Measurements from ENCODE around the gene KLHL26.

KLHL26 gene

DNA sequence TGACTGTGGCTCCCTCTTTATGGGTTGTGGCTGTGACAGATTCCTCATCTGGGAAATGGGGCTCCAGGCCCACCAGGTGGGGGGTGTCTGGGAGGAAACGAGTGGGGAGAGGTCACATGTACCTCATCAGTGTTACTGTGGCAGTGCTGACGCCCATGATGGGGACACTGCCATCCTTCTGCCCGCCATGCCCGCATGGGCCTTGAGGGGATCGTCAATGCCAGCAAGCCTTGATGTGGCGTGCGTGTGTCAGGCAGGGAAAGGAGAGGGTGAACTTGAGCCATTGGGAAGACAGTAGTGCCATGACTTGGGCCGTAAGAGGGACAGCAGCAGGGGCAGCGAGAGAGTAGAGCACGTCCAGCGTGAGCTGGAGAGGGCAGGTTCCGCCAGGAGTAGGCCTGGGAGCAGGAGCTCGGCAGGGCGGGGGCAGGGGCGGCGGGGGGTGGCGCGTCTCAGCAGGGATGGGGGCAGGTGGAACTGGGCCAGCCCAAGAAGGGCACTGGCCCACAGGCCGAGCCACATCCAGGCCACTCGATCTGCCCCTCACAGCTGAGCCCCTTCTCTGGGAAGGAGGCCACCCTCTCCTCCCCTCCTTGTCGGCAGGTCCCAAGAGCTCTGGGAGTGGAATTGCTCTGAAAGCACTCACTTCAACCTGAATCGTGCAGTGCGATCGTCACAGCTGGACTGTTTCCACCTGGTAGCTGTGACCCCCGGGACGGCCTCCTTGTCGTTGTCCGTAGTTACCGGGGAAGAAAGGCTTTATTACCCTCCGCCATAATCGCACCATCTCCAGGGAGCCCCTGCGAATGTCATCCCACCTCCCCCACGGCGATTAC lies 9.9 kb downstream of the KLHL26 start:
- intact Hi-C loops (cut with DNase I; ENCODE audit: low total_unique reads): no loop called here
- H3K36me3 ChIP-seq: no peaks in the 10 kb centered on the region
- H3K4me3 ChIP-seq: no peak overlapping the region
- H3K4me1 ChIP-seq: peaks cover 13 to 79% (median 74%) of the 10 kb centered on the region in 4 donors
- H3K27ac ChIP-seq: peak overlapping the region; percentile 96 to 99
- no peak for TF ChIP-seq CTCF (IDR thresholded peaks at IDR 0.05)
- DNase-seq: peak in 1 of 2 donors; percentile 67
- H3K9me3 ChIP-seq: no peaks in the 10 kb centered on the region
- H3K27me3 ChIP-seq: no peaks in the 10 kb centered on the region

- no peak overlapping the region for H3K4me3 ChIP-seq
- no peaks in the 10 kb centered on the region for H3K27me3 ChIP-seq
- H3K36me3 ChIP-seq: no peaks in the 10 kb centered on the region
- intact Hi-C loops (cut with DNase I; ENCODE audit: low total_unique reads): no loop called here
- no peaks in the 10 kb centered on the region for H3K9me3 ChIP-seq
- peaks cover 13 to 86% (median 80%) of the 10 kb centered on the region in 4 donors for H3K4me1 ChIP-seq
- no peak for DNase-seq
- no peak for TF ChIP-seq CTCF (IDR thresholded peaks at IDR 0.05)
- peak overlapping the region; percentile 96 to 99 for H3K27ac ChIP-seq
Observed at GRCh38 chr19:18647371-18647767, 10.5 kb downstream of the KLHL26 start.

- Histone ChIP-seq H3K4me1 (peaks cover 13 to 90% (median 82%) of the 10 kb centered on the region in 4 donors), H3K9me3 (no peaks in the 10 kb centered on the region), H3K27ac (peak overlapping the region; percentile 96 to 99), H3K4me3 (no peak overlapping the region), H3K27me3 (no peaks in the 10 kb centered on the region), H3K36me3 (no peaks in the 10 kb centered on the region)
- intact Hi-C loops (cut with DNase I; ENCODE audit: low total_unique reads): no loop called here
- DNase-seq: no peak
- no peak for TF ChIP-seq CTCF (IDR thresholded peaks at IDR 0.05)
Observed at GRCh38 chr19:18647807-18648206, 11.0 kb downstream of the KLHL26 start.

DNA sequence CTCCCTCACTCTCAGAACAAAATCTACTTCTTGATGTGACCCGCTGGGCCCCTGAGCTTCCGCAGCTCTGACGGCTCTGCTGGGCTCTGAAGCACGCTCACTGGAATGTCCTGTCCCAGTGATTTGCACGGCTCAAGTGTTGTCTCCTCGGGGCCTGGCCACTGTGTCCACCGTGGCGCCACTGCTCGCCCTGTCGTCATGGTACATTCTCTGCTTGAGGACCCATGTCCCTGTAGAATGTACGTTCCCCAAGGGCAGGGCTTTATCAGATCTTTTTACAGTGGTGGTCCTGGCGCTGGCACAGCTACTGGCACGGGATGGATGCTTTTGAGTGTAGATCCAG lies 12.1 kb downstream of the KLHL26 start:
- H3K36me3 ChIP-seq: no peaks in the 10 kb centered on the region
- DNase-seq: peak; percentile 66 to 91

GRCh38 chr19:18649371-18650020 lies 12.7 kb downstream of the KLHL26 start:
- Histone ChIP-seq H3K36me3 (no peaks in the 10 kb centered on the region), H3K27me3 (no peaks in the 10 kb centered on the region), H3K4me1 (peaks cover 13 to 83% (median 78%) of the 10 kb centered on the region in 4 donors), H3K27ac (peak overlapping the region; percentile 96 to 99), H3K9me3 (no peaks in the 10 kb centered on the region), H3K4me3 (peak overlapping the region; percentile 39 to 42)
- no peak for TF ChIP-seq CTCF (IDR thresholded peaks at IDR 0.05)
- DNase-seq: peak; percentile 86 to 92
- intact Hi-C loops (cut with DNase I; ENCODE audit: low total_unique reads): no loop called here

More for the DNA sequence above, 12.1 kb downstream of the KLHL26 start:
- H3K4me3 ChIP-seq: peak overlapping the region; percentile 39 to 42
- H3K4me1 ChIP-seq: peaks cover 13 to 88% (median 84%) of the 10 kb centered on the region in 4 donors
- no peaks in the 10 kb centered on the region for H3K9me3 ChIP-seq
- no peak for TF ChIP-seq CTCF (IDR thresholded peaks at IDR 0.05)
- H3K27me3 ChIP-seq: no peaks in the 10 kb centered on the region
- peak overlapping the region; percentile 96 to 99 for H3K27ac ChIP-seq
- intact Hi-C loops (cut with DNase I; ENCODE audit: low total_unique reads): no loop called here
